Measurements from ENCODE around the gene POLR1E.
"Not testable (repeated sequence)": the region's sequence is repeated elsewhere in the genome, so short reads cannot be mapped to it uniquely, and the experiment has no call there.

The POLR1E gene

DNA sequence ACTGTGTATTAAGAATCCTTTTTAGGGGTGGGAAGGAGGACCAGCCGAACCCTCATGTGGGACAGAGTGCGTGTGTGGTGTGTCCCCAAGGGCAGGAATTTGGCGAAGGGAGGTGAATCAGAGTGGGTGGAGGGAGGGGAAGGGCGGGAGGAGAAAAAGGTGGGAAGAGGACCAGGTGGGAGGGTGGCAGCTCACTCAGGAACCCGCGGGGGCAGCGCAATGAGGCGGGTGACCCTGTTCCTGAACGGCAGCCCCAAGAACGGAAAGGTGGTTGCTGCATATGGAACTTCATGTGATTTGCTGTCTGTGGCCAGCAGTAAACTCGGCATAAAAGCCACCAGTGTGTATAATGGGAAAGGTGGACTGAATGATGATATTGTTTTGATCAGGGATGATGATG is 8.8 kb upstream of the POLR1E start:
- DNase-seq, result no peak
- peaks cover 13% of the 10 kb centered on the region for H3K9me3 ChIP-seq (ENCODE audit: severe bottlenecking)
- no peaks in the 10 kb centered on the region for H3K36me3 ChIP-seq
- no peak overlapping the region for H3K27ac ChIP-seq
- TF ChIP-seq, protein P1, sequence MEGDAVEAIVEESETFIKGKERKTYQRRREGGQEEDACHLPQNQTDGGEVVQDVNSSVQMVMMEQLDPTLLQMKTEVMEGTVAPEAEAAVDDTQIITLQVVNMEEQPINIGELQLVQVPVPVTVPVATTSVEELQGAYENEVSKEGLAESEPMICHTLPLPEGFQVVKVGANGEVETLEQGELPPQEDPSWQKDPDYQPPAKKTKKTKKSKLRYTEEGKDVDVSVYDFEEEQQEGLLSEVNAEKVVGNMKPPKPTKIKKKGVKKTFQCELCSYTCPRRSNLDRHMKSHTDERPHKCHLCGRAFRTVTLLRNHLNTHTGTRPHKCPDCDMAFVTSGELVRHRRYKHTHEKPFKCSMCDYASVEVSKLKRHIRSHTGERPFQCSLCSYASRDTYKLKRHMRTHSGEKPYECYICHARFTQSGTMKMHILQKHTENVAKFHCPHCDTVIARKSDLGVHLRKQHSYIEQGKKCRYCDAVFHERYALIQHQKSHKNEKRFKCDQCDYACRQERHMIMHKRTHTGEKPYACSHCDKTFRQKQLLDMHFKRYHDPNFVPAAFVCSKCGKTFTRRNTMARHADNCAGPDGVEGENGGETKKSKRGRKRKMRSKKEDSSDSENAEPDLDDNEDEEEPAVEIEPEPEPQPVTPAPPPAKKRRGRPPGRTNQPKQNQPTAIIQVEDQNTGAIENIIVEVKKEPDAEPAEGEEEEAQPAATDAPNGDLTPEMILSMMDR (IDR thresholded peaks at IDR 0.05; ENCODE audit: low read depth, low read length), result no peak
- H3K27me3 ChIP-seq (ENCODE audit: insufficient read depth, low read depth, severe bottlenecking), result no peaks in the 10 kb centered on the region
- H3K4me3 ChIP-seq (ENCODE audit: low read depth, low read length), result no peak overlapping the region

DNA sequence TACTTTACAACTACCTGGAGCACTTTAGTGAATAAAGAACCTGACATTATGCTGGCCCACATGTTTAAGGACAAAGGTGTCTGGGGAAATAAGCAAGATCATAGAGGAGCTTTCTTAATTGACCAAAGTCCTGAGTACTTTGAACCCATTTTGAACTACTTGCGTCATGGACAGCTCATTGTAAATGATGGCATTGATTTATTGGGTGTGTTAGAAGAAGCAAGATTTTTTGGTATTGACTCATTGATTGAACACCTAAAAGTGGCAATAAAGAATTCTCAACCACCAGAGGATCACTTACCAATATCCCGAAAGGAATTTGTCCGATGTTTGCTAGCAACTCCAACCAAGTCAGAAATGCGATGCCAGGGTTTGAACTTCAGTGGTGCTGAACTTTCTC is 8.3 kb upstream of the POLR1E start:
- DNase-seq; H3K27me3 ChIP-seq (ENCODE audit: insufficient read depth, low read depth, severe bottlenecking); H3K36me3 ChIP-seq; H3K4me3 ChIP-seq (ENCODE audit: low read depth, low read length); H3K27ac ChIP-seq: not testable (repeated sequence)
- peaks cover 13% of the 10 kb centered on the region for H3K9me3 ChIP-seq (ENCODE audit: severe bottlenecking)

DNA sequence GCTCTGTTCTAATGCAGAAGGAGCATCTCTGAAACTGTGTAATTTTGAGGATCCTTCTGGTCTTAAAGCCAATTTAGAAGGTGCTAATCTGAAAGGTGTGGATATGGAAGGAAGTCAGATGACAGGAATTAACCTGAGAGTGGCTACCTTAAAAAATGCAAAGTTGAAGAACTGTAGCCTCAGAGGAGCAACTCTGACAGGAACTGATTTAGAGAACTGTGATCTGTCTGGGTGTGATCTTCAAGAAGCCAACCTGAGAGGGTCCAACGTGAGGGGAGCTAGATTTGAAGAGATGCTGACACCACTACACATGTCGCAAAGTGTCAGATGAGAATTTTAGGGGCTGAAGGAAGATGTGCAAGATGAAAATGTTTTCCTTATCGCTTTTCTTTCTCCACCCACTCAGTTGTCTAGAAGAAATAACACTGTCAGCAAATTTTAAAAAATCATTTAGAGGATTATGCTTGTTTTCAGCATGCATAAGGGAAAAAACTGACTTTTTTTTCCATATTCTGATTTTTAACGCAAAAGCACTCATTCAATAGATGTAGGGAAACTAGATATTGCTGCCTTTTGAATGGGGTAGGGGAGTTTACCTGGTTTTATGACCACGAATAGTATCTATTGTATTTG is 7.6 kb upstream of the POLR1E start:
- DNase-seq; H3K27ac ChIP-seq; H3K27me3 ChIP-seq (ENCODE audit: insufficient read depth, low read depth, severe bottlenecking); H3K36me3 ChIP-seq; H3K4me3 ChIP-seq (ENCODE audit: low read depth, low read length): not testable (repeated sequence)
- H3K9me3 ChIP-seq (ENCODE audit: severe bottlenecking), result peaks cover 13% of the 10 kb centered on the region

DNA sequence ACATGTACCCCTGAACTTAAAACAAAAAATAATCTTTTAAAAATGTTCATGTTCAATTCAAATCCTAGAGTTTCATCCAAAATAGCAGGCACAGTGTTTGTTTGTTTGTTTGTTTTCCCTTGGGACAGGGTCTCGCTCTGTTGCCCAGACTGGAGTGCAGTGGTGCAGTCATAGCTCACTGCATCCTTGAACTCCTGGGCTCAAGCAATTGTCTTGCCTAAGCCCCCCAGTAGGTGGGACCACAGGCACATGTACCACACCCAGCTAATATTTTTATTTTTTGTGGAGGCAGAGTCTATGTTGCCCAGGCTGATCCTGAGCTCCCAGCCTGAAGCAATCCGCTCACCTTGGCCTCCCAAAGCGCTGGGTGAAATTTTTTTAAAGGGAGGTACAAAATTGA is 5.0 kb upstream of the POLR1E start:
- TF ChIP-seq, protein P1 (IDR thresholded peaks at IDR 0.05; ENCODE audit: low read depth, low read length), result no peak
- Histone ChIP-seq H3K9me3 (ENCODE audit: severe bottlenecking) (no peaks in the 10 kb centered on the region), H3K4me3 (ENCODE audit: low read depth, low read length) (no peak overlapping the region), H3K27ac (no peak overlapping the region), H3K27me3 (ENCODE audit: insufficient read depth, low read depth, severe bottlenecking) (no peaks in the 10 kb centered on the region), H3K36me3 (no peaks in the 10 kb centered on the region)
- no peak for DNase-seq

DNA sequence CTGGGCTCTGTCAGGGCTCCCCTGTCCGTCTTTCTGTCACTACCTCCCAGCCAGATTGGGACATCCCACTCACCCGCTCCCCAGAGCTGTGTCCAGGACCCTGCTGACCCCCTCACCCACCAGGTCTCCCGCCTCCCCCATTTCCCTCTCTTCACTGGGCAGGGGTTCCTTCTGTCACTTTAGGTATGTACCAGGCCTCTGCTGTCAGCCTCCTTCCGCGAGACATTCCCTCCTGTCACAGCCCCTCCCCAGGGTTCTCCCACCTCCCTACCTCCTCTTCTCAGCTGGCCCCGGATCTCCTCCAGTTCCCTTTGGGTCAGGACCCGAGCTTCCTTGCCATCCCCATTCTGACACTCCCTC is 488 bp downstream of the POLR1E start:
- Histone ChIP-seq H3K36me3 (peaks cover 36% of the 10 kb centered on the region), H3K9me3 (ENCODE audit: severe bottlenecking) (no peaks in the 10 kb centered on the region), H3K27me3 (ENCODE audit: insufficient read depth, low read depth, severe bottlenecking) (no peaks in the 10 kb centered on the region), H3K27ac (peak overlapping the region; percentile 77), H3K4me3 (ENCODE audit: low read depth, low read length) (peak overlapping the region; percentile 73)
- DNase-seq, result no peak
- TF ChIP-seq, protein P1 (IDR thresholded peaks at IDR 0.05; ENCODE audit: low read depth, low read length), result no peak

DNA sequence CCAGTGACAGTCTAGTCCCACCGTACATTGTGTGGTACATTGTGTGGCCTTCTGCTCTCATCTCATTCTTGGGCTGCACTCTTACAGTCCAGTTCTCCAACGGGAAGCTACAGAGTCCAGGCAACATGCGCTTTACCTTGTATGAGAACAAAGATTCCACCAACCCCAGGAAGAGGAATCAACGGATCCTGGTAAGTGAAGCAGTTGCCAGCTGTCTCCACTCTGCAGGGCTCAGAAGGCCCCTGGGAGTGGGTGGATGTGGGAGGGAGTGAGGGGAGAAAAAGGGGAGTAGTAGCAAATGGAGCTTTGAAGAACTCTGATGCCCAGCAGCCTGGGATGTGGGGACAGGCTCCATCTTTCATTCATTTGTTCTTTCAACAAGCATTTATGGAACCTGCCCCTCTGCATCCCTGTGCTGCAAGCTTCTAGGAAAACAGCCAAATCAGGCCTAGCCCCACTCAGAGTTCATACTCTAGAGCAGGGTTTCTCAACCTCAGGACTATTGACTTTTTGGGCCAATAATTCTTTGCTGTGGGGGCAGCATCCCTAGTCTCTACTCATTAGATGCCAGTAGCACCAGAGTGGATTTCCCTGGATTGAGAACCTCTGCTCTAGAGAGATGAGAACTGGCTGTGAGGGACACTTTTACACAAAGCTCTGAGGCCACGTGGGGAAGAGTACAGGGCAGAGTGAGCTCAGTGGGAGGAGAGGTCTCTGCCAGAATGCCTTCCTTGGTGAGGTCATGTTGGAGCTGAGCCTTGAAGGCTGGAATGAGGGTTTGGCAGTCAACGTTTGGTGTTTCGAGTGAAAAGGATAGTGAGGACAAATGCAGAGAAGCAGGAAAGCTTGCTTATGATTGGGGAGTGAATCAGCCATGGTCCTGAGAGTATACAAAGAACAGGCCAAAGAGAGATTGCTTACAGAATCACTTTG is 1.1 kb downstream of the POLR1E start:
- Histone ChIP-seq H3K27me3 (ENCODE audit: insufficient read depth, low read depth, severe bottlenecking) (no peaks in the 10 kb centered on the region), H3K9me3 (ENCODE audit: severe bottlenecking) (no peaks in the 10 kb centered on the region), H3K4me3 (ENCODE audit: low read depth, low read length) (peak overlapping the region; percentile 73), H3K36me3 (peaks cover 41% of the 10 kb centered on the region), H3K27ac (peak overlapping the region; percentile 77)
- DNase-seq, result no peak
- TF ChIP-seq, protein P1 (IDR thresholded peaks at IDR 0.05; ENCODE audit: low read depth, low read length), result no peak
